SK-N-MC (cell line): ENCODE results near the gene PRM3.
"Not testable (repeated sequence)": the region's sequence is repeated elsewhere in the genome, so short reads cannot be mapped to it uniquely, and the experiment has no call there.

Source experiments
- DNase-seq: peaks from one replicate; pipeline ENCODE4 v3.0.0-alpha.2; 2011; ENCODE audit warnings: low read depth, low spot score
- H3K27ac ChIP-seq: fragments of 200-600 bp; sonication (generic); 2 replicates; pipeline ENCODE4 v1.5.1; 2016; ENCODE audit warnings: mixed run types
- H3K36me3 ChIP-seq: fragments of 200-600 bp; sonication (generic); 2 replicates; pipeline ENCODE4 v1.6.1; 2017; ENCODE audit warnings: antibody characterized with exemption, low read length, mixed read lengths; ENCODE audit not compliant: insufficient read depth
- H3K4me3 ChIP-seq: fragments of 200-600 bp; sonication (generic); 2 replicates; pipeline ENCODE4 v1.5.1; 2016
- H3K9ac ChIP-seq: fragments of 200-600 bp; sonication (generic); 2 replicates; pipeline ENCODE4 v1.8.0; 2017; ENCODE audit warnings: mixed run types, mixed read lengths; ENCODE audit not compliant: insufficient read length
- H3K9me3 ChIP-seq: fragments of 200-600 bp; sonication (generic); 2 replicates; pipeline ENCODE4 v1.6.1; 2017; ENCODE audit warnings: low read depth, mild to moderate bottlenecking, antibody characterized with exemption, low read length, moderate library complexity, mixed read lengths
- EZH2 ChIP-seq: fragments of 200-600 bp; sonication (generic); IDR thresholded peaks from one replicate; pipeline ENCODE4 v1.6.1; 2017; ENCODE audit warnings: antibody characterized with exemption
- FOXP2 ChIP-seq: optimal IDR thresholded peaks from 2 replicates; pipeline ENCODE3; 2011; ENCODE audit warnings: mild to moderate bottlenecking, moderate library complexity; ENCODE audit not compliant: insufficient read depth; ENCODE audit errors: extremely low read length, control extremely low read depth
- POLR2AphosphoS5 ChIP-seq: IDR thresholded peaks from 2 replicates; pipeline ENCODE4 v1.6.1; 2012; ENCODE audit warnings: mild to moderate bottlenecking, low read depth, low read length, borderline replicate concordance

PRM3 gene

DNA sequence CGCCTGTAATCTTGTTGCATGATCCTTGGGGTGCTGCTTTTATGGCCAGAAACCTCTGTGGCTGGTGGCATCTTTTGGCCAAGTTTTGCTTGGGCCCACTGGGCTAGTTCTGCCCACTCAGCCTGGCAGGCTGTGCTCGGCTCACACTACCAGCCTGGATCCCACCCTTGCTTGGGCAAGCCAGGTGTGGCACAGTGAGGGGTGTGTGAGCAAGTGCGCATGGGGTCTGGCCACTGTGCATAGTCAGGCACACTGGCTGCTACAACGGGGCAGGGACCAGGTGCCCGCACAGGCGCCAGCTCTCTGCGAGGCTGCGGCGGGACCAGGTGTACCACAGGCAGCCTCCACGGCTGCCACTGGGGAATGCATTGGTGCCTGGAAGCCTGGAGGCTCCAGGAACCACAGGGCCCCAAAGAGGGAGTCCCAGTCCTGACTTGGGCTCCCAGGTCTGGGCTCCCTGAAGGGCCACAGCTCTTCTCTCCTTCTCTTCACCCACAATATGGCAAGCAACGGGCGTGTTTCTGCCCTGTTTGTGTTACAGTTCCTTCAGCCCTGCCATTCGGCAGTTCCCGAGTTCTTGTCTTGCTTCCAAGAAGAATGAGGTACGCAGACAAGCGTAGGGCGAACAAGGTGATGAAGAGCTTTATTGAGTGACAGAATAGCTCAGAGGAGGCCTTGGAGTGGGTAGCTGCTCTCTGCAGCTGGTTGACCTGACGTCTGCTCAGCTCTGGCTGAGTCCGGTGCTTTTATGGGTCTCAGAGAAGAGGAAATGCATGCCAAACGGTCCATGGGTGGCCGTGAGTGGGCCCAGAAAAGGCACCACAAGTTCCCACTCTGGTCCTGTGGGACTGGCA is 34.4 kb upstream of the PRM3 start:
- H3K9ac ChIP-seq: no peak overlapping the region
- no peak overlapping the region for H3K27ac ChIP-seq
- DNase-seq: no peak
- no peaks in the 10 kb centered on the region for H3K9me3 ChIP-seq
- no peak for TF ChIP-seq EZH2
- TF ChIP-seq FOXP2: no peak
- no peak for TF ChIP-seq POLR2AphosphoS5
- H3K4me3 ChIP-seq: no peak overlapping the region
- H3K36me3 ChIP-seq: no peaks in the 10 kb centered on the region

DNA sequence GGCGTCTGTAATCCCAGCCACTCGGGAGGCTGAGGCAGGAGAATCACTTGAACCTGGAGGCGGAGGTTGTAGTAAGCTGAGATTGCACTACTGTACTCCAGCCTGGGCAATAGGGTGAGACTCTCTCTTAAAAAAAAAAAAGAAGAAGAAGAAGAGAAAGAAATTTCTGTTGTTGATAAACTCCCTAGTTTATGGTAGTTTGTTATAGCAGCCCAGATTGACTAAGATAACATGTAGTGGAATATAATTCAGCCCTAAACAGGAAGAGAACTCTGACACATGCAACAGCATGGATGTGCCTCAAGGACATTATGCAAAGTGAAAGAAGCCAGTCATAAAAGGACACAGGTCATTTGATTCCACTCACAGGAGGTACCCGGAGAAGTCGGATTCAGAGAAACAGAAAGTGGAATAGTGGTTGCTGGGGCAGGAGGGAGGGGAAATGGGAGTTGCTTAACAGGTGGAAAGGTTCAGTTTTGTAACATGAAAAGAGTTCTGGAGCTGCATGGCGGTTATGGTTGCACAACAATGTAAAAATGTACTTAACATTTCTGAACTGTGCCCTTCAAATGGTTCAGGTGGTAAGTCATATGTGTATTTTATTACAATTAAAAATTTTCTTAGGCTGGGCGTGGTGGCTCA is 33.7 kb upstream of the PRM3 start:
- H3K36me3 ChIP-seq: no peaks in the 10 kb centered on the region
- no peak for DNase-seq
- H3K9me3 ChIP-seq: no peaks in the 10 kb centered on the region
- no peak overlapping the region for H3K27ac ChIP-seq
- H3K9ac ChIP-seq: no peak overlapping the region
- H3K4me3 ChIP-seq: no peak overlapping the region
- no peak for TF ChIP-seq EZH2
- TF ChIP-seq FOXP2: no peak
- no peak for TF ChIP-seq POLR2AphosphoS5

DNA sequence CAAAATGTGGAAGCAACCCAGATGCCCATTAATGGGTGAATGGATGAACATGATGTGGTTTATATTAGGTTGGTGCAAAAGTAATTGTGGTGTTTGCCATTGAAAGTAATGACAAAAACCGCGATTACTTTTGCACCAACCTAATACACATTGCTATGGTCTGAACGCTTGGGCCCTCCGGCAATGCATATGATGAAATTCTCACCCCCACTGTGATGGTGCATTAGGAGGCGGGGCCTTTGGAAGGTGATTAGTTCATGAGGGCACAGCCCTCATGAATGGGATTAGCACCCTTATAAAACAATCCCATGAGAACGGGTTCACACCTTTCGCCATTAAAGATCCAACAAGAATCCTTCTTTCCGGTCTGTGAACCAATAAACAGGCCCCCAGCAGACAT is 33.0 kb upstream of the PRM3 start:
- Histone ChIP-seq H3K36me3 (no peaks in the 10 kb centered on the region), H3K4me3 (no peak overlapping the region), H3K9ac (no peak overlapping the region), H3K9me3 (no peaks in the 10 kb centered on the region), H3K27ac (no peak overlapping the region)
- TF ChIP-seq POLR2AphosphoS5 (no peak), EZH2 (no peak), FOXP2 (no peak)
- DNase-seq: no peak

DNA sequence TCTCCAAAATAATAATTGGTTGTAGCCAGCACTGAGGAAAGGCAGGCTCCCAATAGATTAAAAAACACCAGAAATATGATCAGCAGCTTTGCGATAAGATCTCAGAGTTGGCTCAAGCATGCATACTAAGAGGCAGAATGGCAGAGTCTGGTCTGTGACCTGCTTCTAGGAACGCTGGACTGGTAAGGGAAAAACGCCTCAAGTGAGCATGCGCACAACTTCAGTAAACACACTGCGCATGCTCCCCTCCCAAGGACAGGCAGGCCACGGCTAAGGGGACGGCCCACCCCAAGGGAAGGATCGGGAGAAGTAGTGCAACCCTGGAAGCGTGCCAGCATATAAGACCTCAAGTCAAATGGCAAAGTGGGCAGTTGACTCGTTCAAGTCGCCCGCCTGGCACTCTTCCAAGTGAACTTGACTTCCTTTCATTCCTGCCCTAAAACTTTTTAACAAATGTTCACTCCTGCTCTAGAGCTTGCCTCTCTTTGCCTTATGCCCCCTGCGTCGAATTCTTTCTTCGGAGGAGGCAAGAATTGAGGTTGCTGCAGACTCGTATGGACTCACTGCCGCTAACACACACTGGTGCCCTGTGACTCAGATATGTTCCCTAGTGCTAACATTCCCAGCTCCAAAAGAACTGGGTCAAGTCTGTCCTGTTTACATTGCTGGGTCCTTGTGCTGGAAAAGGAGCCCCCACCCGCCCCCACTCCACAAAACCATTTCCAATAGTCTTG is 30.1 kb upstream of the PRM3 start:
- Histone ChIP-seq H3K9ac (no peak overlapping the region), H3K9me3 (no peaks in the 10 kb centered on the region), H3K27ac (no peak overlapping the region), H3K4me3 (no peak overlapping the region), H3K36me3 (no peaks in the 10 kb centered on the region)
- TF ChIP-seq POLR2AphosphoS5 (no peak), EZH2 (no peak), FOXP2 (no peak)
- no peak for DNase-seq

DNA sequence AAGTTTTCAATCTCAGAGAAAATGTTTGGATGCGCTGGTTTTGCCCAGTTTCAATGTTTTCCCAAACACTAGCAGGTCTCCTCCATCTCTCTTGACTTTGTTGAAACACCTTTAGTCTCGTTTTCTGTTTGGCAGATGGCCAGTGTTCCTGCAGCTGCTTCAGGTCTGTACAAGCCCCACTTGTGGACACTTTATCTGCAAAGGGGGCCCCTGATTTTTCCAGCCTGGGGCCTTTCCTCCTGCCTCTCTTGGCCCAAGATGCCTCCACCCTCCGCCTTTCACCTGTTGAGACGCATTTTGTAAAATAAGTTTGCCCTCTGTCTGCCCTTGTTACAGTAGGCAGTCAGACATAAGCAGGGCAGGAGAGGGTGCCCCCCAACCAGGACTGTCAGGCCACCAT is 29.5 kb upstream of the PRM3 start:
- no peak overlapping the region for H3K9ac ChIP-seq
- no peak overlapping the region for H3K4me3 ChIP-seq
- no peak overlapping the region for H3K27ac ChIP-seq
- TF ChIP-seq POLR2AphosphoS5: no peak
- no peak for TF ChIP-seq FOXP2
- no peak for TF ChIP-seq EZH2
- DNase-seq: no peak
- H3K9me3 ChIP-seq: no peaks in the 10 kb centered on the region
- no peaks in the 10 kb centered on the region for H3K36me3 ChIP-seq

DNA sequence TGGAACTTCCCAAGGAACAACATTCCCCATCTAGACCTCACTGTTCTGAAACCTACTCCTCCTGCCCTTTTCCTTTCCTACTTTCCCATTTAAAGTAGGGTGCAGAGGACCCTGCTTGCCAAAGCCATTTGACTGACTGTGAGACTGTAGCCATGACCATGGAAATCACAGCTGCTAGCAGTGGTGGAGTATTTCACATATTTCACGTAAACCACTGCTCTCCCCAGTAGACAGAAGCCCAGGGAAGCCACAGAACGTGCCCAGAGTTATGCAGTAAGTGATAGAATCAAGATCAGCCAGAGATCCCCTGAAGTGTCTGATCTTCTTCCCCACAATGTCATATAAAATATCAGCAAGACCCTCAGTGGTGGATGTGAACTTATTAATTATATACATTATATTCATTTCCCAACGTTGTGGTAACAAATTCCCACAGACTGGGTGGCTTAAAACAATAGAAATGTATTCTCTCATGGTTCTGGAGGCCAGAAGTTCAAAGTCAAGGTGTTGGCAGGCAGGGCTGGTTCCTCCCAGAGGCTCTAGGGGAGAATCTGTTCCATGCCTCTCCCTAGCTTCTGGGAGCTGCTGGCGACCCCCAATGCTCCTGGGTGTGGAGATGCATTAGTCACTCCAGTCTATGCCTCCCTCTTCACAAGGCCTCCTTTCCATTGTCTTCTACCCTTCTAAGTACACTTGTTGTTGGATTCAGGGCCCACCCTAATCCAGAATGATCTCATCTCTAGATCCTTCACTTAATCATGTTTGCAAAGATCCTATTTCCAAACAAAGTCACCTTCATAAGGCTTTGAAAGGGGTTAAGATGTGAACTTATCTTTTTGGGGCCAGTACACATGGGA is 28.4 kb upstream of the PRM3 start:
- TF ChIP-seq EZH2 (no peak), POLR2AphosphoS5 (no peak), FOXP2 (no peak)
- no peak for DNase-seq
- no peaks in the 10 kb centered on the region for H3K9me3 ChIP-seq
- H3K36me3 ChIP-seq: no peaks in the 10 kb centered on the region
- no peak overlapping the region for H3K4me3 ChIP-seq
- H3K9ac ChIP-seq: no peak overlapping the region
- H3K27ac ChIP-seq: no peak overlapping the region

DNA sequence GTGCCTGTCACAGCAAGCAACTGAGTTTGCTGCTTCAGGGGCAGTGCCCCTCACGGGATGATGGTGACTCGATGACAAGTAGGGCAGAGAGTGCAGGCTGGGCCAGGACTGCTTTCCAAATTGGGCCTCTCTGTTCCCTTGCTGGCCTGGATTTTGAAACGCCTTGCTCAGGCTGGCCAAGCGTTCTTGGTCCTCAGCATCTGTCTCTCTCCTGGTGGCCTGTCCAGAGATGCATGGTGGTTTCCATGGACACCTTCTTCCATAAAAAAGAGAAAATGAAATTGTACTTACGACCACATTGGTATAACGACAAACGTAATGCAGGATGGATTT is 27.1 kb upstream of the PRM3 start:
- DNase-seq: no peak
- TF ChIP-seq FOXP2: no peak

DNA sequence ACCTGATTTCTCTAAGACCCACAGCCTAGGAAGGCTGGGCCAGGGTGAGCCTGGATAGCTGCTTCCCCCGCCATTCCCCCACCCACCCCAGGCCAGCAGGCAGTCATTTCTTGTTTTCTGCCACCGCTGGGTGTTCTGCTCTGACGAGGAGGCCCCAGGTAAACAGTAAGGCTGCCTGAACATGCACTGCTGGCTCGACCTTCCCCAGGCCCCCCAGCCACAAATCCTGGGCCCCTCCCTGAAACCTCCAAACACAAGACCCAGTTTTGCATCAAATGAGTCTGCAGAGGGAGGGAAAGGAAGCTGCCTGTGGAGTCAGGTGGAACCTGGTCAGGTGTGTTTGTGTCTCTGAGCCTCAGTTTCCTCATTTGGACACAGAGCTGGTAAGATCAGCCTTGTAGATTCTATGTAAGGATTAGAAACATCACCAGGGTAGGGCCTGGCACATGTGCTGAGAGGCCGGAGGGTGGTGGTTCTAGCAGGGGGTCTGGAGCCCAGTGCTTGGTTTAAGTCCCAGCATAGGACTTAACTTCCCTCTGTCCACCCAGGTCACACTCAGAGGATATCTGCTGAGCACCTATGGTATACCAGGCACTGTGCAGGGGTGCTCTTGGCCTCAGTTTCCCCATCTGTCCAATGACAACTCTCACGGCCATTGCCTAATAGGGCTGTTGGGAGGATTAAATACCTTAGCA is 26.6 kb upstream of the PRM3 start:
- TF ChIP-seq EZH2: no peak
- no peak for TF ChIP-seq POLR2AphosphoS5
- no peak for TF ChIP-seq FOXP2
- no peak overlapping the region for H3K9ac ChIP-seq
- DNase-seq: no peak
- H3K36me3 ChIP-seq: no peaks in the 10 kb centered on the region
- no peaks in the 10 kb centered on the region for H3K9me3 ChIP-seq
- no peak overlapping the region for H3K27ac ChIP-seq
- no peak overlapping the region for H3K4me3 ChIP-seq

More for the DNA sequence above, 27.1 kb upstream of the PRM3 start:
- Histone ChIP-seq H3K27ac (no peak overlapping the region), H3K4me3 (no peak overlapping the region), H3K9me3 (no peaks in the 10 kb centered on the region), H3K9ac (no peak overlapping the region), H3K36me3 (no peaks in the 10 kb centered on the region)

DNA sequence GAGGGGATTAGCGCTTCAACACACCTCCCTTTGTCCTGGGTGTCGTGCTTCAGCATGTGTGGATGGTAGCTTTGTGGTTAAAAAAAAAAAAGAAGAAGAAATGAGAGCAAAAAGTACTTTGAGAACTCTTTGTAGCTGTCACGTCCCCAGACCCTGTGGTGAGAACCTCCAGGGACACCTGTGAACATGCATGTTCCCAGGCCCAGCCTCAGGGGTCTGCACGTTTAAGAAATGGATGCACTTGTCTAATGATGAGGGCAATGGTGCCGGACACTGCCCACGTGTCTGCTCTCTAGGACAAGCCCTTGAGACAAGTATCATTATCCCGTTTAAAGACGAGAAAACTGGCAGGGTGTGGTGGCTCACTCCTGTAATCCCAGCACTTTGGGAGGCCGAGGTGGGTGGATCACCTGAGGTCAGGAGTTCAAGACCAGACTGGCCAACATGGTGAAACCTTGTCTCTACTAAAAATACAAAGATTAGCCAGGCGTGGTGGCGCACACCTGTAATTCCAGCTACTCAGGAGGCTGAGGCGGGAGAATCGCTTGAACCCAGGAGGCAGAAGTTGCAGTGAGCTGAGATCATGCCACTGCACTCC is 25.6 kb upstream of the PRM3 start:
- DNase-seq, H3K9me3 ChIP-seq, H3K4me3 ChIP-seq, H3K9ac ChIP-seq, H3K36me3 ChIP-seq, H3K27ac ChIP-seq: not testable (repeated sequence)
